ENCODE measurements around the gene SETD2.

- TF ChIP-seq, protein P1, sequence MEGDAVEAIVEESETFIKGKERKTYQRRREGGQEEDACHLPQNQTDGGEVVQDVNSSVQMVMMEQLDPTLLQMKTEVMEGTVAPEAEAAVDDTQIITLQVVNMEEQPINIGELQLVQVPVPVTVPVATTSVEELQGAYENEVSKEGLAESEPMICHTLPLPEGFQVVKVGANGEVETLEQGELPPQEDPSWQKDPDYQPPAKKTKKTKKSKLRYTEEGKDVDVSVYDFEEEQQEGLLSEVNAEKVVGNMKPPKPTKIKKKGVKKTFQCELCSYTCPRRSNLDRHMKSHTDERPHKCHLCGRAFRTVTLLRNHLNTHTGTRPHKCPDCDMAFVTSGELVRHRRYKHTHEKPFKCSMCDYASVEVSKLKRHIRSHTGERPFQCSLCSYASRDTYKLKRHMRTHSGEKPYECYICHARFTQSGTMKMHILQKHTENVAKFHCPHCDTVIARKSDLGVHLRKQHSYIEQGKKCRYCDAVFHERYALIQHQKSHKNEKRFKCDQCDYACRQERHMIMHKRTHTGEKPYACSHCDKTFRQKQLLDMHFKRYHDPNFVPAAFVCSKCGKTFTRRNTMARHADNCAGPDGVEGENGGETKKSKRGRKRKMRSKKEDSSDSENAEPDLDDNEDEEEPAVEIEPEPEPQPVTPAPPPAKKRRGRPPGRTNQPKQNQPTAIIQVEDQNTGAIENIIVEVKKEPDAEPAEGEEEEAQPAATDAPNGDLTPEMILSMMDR (IDR thresholded peaks at IDR 0.05) = no peak
- no peak for TF ChIP-seq POLR2A (IDR thresholded peaks at IDR 0.05)
Observed at GRCh38 chr3:46986782-46987310, 177.1 kb downstream of the SETD2 start.

Measured in stomach (tissue), 4 donors.